Upper lobe of left lung (tissue), 6 donors: ENCODE measurements around the gene CCL2. TPM values are rescaled to one million over a fixed set of nuclear protein-coding genes. Genes with fewer than 3 reads are reported as not detected.

ENCODE experiments used
- ATAC-seq, 2 donors: fragments of 200-7000 bp; cut with Tn5 transposase; one replicate each; pipeline ENCODE4 v1.9.1; 2022; ENCODE audit warnings: mild to moderate bottlenecking in 2 of 2, moderate library complexity in 2 of 2; ENCODE audit not compliant: low FRiP score in 2 of 2
- DNase-seq, 2 donors: peaks; one replicate each; pipeline ENCODE4 v3.0.0-alpha.2; 2019 to 2020
- H3K27ac ChIP-seq, 4 donors: fragments of 200-600 bp; sonication (generic); one replicate each; pipeline ENCODE4 v1.5.1; 2016 to 2019
- H3K27me3 ChIP-seq, 4 donors: fragments of 200-600 bp; sonication (generic); one replicate each; pipeline ENCODE4 v1.5.1; 2017 to 2019
- H3K36me3 ChIP-seq, 4 donors: fragments of 200-600 bp; sonication (generic); one replicate each; pipeline ENCODE4 v1.5.1; 2016 to 2019
- H3K4me1 ChIP-seq, 4 donors: fragments of 200-600 bp; sonication (generic); one replicate each; pipeline ENCODE4 v1.5.1; 2018 to 2019
- H3K4me3 ChIP-seq, 4 donors: fragments of 200-600 bp; sonication (generic); one replicate each; pipeline ENCODE4 v1.5.1; 2017 to 2019; ENCODE audit warnings: mild to moderate bottlenecking in 2 of 4, moderate library complexity in 1 of 4
- H3K9me3 ChIP-seq, 4 donors: fragments of 200-600 bp; sonication (generic); one replicate each; pipeline ENCODE4 v1.5.1; 2018 to 2019
- EP300 ChIP-seq, 4 donors: sonication (generic); formaldehyde crosslinking; IDR thresholded peaks; one replicate each; pipeline ENCODE4 v1.5.1; 2017; ENCODE audit warnings: antibody characterized with exemption in 4 of 4, control low read depth in 2 of 4
- POLR2A ChIP-seq, 4 donors: fragments of 450-650 bp; IDR thresholded peaks; one replicate each; pipeline ENCODE4 v1.5.1; 2016 to 2017; ENCODE audit warnings: antibody characterized with exemption in 4 of 4, mild to moderate bottlenecking in 2 of 4
- POLR2AphosphoS5 ChIP-seq, 2 donors: sonication (generic); formaldehyde crosslinking; IDR thresholded peaks; one replicate each; pipeline ENCODE4 v1.5.1; 2017; ENCODE audit warnings: antibody characterized with exemption in 2 of 2
- WGBS, 2 donors: methylation state at CpG; one replicate each; pipeline ENCODE4 v1.1.5; 2017 to 2018; 5-methylcytosine and 5-hydroxymethylcytosine counted together
- total RNA-seq, 6 donors: library from RNA; depleted of rRNA in 4 of 6; stranded (reverse); fragments of >200 nt in 4 of 6; gene quantifications; one replicate each; pipeline versions ENCODE4 v1.1.0 to v1.2.1, GENCODE V29; 2016 to 2021
- TF ChIP-seq, protein P1 (sequence below), 6 experiments: fragments of 450-650 bp in 4 of 6; fragments of 200-600 bp in 2 of 6; sonication (generic) in 2 of 6; IDR thresholded peaks; one replicate each; pipeline ENCODE4 v1.5.1; 2016 to 2019; ENCODE audit warnings: antibody characterized with exemption in 6 of 6
- donor health status: DM: no; HTN: no; CAD: no; lungs with moderate emphysema.
- donor health status: DM: no; HTN: yes; CAD: no; lungs with severe emphysema.

The CCL2 gene
- total RNA-seq, 6 donors from 2014 or later, result 11.5 to 100.0 (median 15.6) TPM

- ATAC-seq, result peak in 1 of 2 donors; percentile 87
- no peak for TF ChIP-seq POLR2A (IDR thresholded peaks at IDR 0.05)
- peak in 1 of 4 donors; percentile 13 for TF ChIP-seq EP300 (IDR thresholded peaks at IDR 0.05)
- H3K27me3 ChIP-seq, result no peaks in the 10 kb centered on the region
- peaks cover 0 to 3% (median 0%) of the 10 kb centered on the region in 4 donors for H3K9me3 ChIP-seq
- H3K36me3 ChIP-seq, result no peaks in the 10 kb centered on the region
- H3K27ac ChIP-seq, result peak overlapping the region in 3 of 4 donors; percentile 50 to 72 (median 67)
- peaks cover 0 to 5% (median 0%) of the 10 kb centered on the region in 4 donors for H3K4me1 ChIP-seq
- H3K4me3 ChIP-seq, result no peak overlapping the region
- 46 to 61% methylated on average over 3 of the region's 3 CpGs for WGBS, 2 donors
- peak in 1 of 2 donors; percentile 49 for DNase-seq
Measured at GRCh38 chr17:34227707-34228106, 27.4 kb upstream of the CCL2 start.

DNA sequence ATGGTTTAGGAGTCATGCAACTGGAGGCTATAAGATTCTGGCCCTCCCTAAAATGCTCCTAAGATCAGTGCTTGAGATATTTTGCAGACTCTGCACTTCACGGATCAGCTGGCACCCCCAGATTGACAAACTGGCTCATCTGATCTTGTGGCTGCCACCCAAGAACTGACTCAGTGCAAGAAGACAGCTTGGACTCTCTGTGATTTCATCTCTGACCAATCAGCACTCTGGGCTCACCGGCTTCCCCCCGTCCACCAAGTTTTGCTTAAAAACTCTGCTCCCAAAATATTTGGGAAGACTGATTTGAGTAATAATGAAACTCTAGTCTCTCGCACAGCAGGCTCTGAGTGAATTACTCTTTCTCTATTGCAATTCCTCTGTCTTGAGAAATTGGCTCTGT, 26.3 kb upstream of the CCL2 start:
- Histone ChIP-seq H3K4me3 (no peak overlapping the region), H3K9me3 (peaks cover 0 to 3% (median 0%) of the 10 kb centered on the region in 4 donors), H3K36me3 (no peaks in the 10 kb centered on the region), H3K27ac (no peak overlapping the region), H3K27me3 (no peaks in the 10 kb centered on the region), H3K4me1 (peaks cover under 1 to 6% (median 3%) of the 10 kb centered on the region in 4 donors)
- ATAC-seq (no peak), DNase-seq (no peak)
- WGBS, 2 donors, result 78 to 83% methylated on average over 4 of the region's 4 CpGs
- TF ChIP-seq EP300 (IDR thresholded peaks at IDR 0.05), result no peak
- TF ChIP-seq, protein P1, sequence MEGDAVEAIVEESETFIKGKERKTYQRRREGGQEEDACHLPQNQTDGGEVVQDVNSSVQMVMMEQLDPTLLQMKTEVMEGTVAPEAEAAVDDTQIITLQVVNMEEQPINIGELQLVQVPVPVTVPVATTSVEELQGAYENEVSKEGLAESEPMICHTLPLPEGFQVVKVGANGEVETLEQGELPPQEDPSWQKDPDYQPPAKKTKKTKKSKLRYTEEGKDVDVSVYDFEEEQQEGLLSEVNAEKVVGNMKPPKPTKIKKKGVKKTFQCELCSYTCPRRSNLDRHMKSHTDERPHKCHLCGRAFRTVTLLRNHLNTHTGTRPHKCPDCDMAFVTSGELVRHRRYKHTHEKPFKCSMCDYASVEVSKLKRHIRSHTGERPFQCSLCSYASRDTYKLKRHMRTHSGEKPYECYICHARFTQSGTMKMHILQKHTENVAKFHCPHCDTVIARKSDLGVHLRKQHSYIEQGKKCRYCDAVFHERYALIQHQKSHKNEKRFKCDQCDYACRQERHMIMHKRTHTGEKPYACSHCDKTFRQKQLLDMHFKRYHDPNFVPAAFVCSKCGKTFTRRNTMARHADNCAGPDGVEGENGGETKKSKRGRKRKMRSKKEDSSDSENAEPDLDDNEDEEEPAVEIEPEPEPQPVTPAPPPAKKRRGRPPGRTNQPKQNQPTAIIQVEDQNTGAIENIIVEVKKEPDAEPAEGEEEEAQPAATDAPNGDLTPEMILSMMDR (IDR thresholded peaks at IDR 0.05), result no peak
- TF ChIP-seq POLR2AphosphoS5 (IDR thresholded peaks at IDR 0.05), result no peak
- no peak for TF ChIP-seq POLR2A (IDR thresholded peaks at IDR 0.05)

DNA sequence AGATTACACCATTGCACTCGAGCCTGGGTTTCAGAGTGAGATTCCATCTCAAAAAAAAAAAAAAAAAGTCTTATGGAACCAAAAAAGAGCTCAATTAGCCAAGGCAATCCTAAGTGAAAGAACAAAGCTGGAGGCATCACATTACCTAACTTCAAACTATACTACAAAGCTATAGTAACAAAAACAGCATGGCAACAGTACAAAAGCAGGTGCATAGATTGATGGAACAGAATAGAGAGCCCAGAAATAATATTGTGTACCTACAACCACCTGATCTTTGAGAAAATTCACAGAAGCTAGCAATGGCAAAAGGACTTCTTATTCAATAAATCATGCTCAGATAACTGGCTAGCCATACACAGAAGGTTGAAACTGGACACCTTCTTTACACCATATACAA, 24.7 kb upstream of the CCL2 start:
- 87 to 89% methylated on average over 1 of the region's 1 CpG for WGBS, 2 donors
- H3K36me3 ChIP-seq, result no peaks in the 10 kb centered on the region

GRCh38 chr17:34234616-34235015, 20.5 kb upstream of the CCL2 start:
- peaks cover 0 to 3% (median 0%) of the 10 kb centered on the region in 4 donors for H3K9me3 ChIP-seq
- H3K27ac ChIP-seq, result peak overlapping the region; percentile 5 to 73 (median 46)
- 88 to 91% methylated on average over 1 to 3 of the region's 3 CpGs for WGBS, 2 donors
- peaks cover 33 to 54% (median 43%) of the 10 kb centered on the region in 4 donors for H3K4me1 ChIP-seq
- H3K36me3 ChIP-seq, result no peaks in the 10 kb centered on the region
- H3K27me3 ChIP-seq, result no peaks in the 10 kb centered on the region
- H3K4me3 ChIP-seq, result no peak overlapping the region
- no peak for DNase-seq
- TF ChIP-seq, protein P1 (IDR thresholded peaks at IDR 0.05), result no peak
- no peak for TF ChIP-seq POLR2A (IDR thresholded peaks at IDR 0.05)
- ATAC-seq, result no peak

More for the DNA sequence above, 24.7 kb upstream of the CCL2 start:
- H3K27ac ChIP-seq, result no peak overlapping the region
- no peak for ATAC-seq
- no peak for DNase-seq
- no peaks in the 10 kb centered on the region for H3K27me3 ChIP-seq
- no peak for TF ChIP-seq POLR2A (IDR thresholded peaks at IDR 0.05)
- no peak for TF ChIP-seq EP300 (IDR thresholded peaks at IDR 0.05)
- TF ChIP-seq POLR2AphosphoS5 (IDR thresholded peaks at IDR 0.05), result no peak
- H3K4me1 ChIP-seq, result peaks cover 16 to 22% (median 19%) of the 10 kb centered on the region in 4 donors
- H3K9me3 ChIP-seq, result peaks cover 0 to 3% (median 0%) of the 10 kb centered on the region in 4 donors
- no peak overlapping the region for H3K4me3 ChIP-seq

GRCh38 chr17:34235389-34236028, 19.6 kb upstream of the CCL2 start:
- H3K9me3 ChIP-seq, result peaks cover 0 to 1% (median 0%) of the 10 kb centered on the region in 4 donors
- H3K36me3 ChIP-seq, result no peaks in the 10 kb centered on the region
- ATAC-seq (peak; percentile 73 to 82), DNase-seq (peak in 1 of 2 donors; percentile 60)
- H3K4me1 ChIP-seq, result peaks cover 39 to 54% (median 48%) of the 10 kb centered on the region in 4 donors
- no peak overlapping the region for H3K4me3 ChIP-seq
- 34 to 37% methylated on average over 3 to 6 of the region's 6 CpGs for WGBS, 2 donors
- TF ChIP-seq EP300 (IDR thresholded peaks at IDR 0.05) (peak in 1 of 4 donors; percentile 71), POLR2AphosphoS5 (IDR thresholded peaks at IDR 0.05) (peak; percentile 41 to 64)
- TF ChIP-seq, protein P1 (IDR thresholded peaks at IDR 0.05), result no peak
- H3K27ac ChIP-seq, result peak overlapping the region; percentile 5 to 73 (median 56)
- no peaks in the 10 kb centered on the region for H3K27me3 ChIP-seq
